SK-MEL-5 (cell line): ENCODE data around the gene SLC39A9. TPM values are rescaled to one million over a fixed set of nuclear protein-coding genes. Genes with fewer than 3 reads are reported as not detected.
A peak's percentile ranks its signal among the peaks of the same experiment; 100 is the strongest.
"Not testable (repeated sequence)": the region's sequence is repeated elsewhere in the genome, so short reads cannot be mapped to it uniquely, and the experiment has no call there.

Experiments
- DNase-seq: peaks from one replicate; pipeline ENCODE4 v3.0.0-alpha.2; 2016; ENCODE audit warnings: low read depth, low spot score
- in situ Hi-C: cut with HindIII; loops from 2 replicates; pipeline ENCODE4 v1.10.0; 2016; ENCODE audit warnings: low sequenced_read_pairs, high pct_unique_total_duplicates, low pct_unique_long_range_greater_than_20kb
- total RNA-seq: library from RNA; depleted of rRNA; stranded (reverse); fragments of >200 nt; shearing (Covaris generic); gene quantifications from 2 replicates; pipeline ENCODE4 v1.2.3, GENCODE V29; 2014

SLC39A9 gene
- total RNA-seq, 1 experiment from 2014 or later: 101 TPM

DNA sequence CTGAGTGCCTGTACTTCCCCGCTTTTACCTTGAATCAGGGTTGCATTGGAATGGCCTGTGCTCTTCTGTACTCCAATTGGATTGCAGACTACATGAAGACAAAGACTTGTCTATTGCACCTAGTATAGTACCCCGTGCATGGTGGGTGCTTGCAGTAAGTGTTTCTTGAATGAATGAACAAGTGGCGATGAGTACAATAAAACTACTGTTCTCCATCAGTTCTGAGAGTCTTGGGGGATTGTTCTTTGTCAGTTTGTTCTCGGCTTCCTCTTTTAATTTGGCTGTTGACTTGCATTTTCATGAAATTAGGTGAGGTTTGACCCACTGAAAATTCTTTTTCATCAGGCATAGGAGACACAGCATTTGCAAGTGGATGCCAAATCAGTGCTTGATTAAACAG, 34.5 kb upstream of the SLC39A9 start:
- in situ Hi-C loops: no loop called here
- peak; percentile 93 for DNase-seq

DNA sequence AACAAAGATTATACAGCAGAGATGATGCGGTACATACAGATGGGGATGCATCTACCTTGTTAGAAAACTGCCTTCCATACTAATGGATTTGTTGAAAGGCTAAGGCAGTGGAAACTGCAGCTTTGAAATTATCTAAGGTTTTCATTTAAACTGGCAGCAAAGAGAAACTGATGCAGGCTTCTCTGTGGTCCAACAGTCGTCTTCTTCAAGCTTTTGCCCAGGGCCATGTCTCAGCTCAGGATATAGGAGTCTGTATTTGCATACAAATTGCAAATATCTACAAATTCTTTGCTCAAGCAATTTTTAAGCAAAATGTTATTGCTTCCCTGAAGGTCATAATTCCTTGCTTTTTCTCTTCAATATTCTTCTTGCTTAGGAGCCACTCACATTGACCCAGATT, 34.1 kb upstream of the SLC39A9 start:
- DNase-seq: no peak
- in situ Hi-C loops: no loop called here

DNA sequence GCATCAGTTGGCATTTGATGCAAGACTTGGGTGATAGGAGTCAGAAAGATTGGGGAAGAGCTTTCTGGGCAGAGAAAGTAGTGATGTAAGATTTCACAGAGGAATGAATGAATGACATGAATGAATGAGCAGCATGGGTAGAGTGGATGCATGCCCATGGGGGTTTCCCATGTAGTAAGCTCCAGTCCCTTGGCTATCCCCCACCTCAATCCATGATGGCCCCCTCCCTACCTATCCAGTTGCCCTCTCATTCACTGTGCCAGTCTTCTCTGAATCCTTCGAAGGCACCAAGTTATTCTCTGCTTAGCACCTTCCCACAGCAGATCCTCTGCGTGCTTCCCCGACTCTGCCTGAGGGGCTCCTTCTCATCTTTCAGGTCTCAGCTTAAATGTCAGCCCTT, 32.4 kb upstream of the SLC39A9 start:
- in situ Hi-C loops: no loop called here
- peak; percentile 14 for DNase-seq

DNA sequence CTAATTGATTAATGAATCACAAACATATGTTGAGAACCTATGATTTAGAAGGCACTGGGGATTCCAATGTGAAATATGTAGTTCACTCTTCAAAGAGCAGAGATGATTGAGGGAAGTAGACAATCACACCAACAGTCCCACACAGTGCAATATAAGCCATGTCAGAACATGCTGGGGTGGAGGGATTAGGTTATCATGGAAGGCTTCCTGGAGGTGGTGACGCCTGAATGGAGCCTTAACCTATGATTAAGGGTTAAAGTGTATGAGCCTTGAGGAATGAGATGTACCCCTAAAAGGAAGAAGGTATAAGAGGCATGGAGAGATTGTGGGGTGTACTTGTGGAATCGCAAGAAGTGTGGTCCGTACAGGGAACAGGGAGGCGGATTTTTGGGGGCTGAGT, 31.7 kb upstream of the SLC39A9 start:
- in situ Hi-C loops: no loop called here
- DNase-seq: no peak

DNA sequence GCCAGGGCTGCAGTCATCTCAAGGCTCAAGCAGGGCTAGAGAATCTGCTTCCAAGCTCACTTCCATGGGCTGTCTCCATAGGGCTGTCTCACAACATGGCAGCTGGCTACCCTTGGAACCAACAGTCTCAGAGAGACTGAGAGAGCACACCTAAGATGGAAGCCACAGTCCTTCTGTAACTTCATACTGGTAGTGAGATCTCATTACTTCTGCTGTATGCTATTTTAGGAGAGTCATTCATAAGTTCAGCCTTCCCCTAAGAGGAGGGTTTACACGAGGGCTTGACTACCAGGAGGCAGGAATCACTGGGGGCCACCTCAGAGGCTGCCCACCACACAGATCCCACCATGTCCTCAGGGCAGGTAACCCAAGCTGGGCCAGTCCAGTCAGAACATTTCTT, 30.1 kb upstream of the SLC39A9 start:
- in situ Hi-C loops: no loop called here
- no peak for DNase-seq

DNA sequence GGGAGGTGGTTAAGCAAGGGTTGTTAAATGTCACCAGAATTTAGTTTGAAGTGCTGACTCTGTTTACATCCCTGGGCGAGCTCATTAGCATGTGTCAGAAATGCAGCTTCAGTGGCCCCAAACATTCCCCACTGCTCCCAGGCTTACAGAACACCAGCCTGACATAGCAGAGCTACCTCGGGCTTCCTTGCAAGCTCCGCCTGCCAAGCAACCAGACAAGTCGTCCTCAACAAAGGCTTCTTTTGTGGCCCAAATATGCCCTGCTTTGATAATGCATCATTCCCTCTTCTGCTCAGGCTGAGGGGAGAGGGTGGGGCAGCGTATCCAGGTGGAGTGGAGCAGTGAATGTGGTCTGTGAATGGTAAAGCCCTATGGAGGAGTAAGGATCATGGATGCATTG, 28.4 kb upstream of the SLC39A9 start:
- DNase-seq: peak; percentile 18
- in situ Hi-C loops: no loop called here

DNA sequence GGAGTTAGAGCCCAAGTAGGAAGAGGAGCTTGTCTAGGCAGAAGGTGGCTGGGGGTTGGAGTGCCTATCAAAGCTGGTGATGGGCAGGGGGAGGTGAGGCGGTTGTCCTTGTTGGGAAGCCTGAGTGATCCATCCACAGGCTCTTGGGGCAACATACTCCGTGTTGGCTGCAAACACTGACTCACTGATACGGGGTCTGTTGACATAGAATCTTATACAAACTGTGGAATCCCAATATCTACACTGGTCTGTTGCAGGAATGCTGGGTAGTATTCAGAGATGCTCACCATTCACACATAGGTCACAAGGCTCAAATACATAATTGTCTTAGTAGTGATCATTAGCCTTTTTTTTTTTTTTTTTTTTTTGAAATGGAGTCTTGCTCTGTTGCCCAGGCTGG, 26.3 kb upstream of the SLC39A9 start:
- no peak for DNase-seq
- in situ Hi-C loops: no loop called here

DNA sequence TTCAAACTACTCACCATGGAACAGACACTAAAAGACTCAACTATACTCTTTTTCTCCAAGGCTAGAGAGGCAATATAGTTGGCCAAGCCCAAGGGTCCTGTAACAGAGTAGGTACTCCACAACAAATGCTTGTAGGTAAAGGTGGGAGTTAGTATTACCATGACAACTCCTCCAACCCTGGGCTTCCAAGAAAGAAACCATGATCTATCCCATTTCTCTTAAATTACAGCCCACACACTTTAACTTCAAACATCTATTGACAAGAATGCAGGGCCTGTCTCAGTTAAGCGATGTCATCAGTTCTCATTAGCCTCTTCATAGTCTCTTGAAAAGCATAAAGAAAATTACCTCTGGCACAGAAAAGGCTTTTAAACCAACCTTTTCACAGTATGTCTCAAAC, 25.4 kb upstream of the SLC39A9 start:
- DNase-seq: no peak
- in situ Hi-C loops: no loop called here

DNA sequence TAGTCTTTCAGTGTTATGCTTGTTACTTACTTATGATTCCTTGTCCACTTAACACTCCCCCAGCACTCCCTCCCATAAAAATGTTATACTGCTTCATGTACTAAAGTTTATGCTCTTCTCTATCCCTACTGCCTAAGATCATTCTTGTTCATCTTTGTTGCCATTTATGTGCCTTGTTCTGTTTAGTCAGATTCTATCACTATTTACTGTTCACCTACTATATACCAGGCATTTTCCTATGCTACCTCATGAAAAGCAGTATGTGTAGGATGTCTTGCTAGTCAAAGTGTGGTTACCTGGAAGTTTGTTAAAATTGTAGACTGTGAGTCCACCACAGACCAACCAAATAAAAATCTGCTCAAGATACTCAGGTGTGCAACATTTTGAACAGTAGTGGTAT, 24.3 kb upstream of the SLC39A9 start:
- in situ Hi-C loops: no loop called here
- no peak for DNase-seq

DNA sequence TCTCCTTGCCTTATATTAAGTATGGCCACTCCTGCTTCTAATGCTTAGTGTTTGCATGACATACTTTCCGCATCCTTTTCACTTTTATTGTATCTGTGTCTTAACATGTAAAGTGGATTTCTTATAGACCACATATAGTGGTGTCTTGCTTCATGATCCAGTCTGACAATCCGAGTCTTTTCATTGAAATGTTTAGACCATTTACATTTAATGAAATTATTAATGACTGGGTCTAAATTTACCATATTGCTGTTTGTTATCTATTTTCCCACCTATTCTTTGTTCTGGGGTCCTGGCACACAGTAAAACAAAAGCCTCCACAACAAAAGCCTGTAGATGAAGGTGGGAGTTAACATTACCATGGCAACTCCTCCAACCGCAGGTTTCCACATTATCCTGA, 23.3 kb upstream of the SLC39A9 start:
- no peak for DNase-seq
- in situ Hi-C loops: no loop called here

DNA sequence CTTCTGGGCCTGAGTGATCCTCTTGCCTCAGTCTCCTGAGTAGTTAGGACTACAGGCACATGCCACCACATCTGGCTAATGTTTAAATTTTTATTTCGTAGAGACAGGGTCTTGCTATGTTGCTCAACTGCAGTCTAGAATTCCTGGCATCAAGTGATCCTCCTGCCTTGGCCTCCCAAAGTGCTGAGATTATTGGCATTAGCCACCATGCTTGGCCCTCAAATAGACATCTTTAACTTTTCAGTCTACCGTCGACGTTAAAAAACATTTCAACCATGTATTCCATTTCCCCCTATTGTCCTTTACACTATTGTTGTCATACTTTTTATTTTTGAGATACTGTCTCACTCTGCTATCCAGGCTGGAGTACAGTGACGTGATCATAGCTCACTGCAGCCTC, 22.8 kb upstream of the SLC39A9 start:
- no peak for DNase-seq
- in situ Hi-C loops: no loop called here

DNA sequence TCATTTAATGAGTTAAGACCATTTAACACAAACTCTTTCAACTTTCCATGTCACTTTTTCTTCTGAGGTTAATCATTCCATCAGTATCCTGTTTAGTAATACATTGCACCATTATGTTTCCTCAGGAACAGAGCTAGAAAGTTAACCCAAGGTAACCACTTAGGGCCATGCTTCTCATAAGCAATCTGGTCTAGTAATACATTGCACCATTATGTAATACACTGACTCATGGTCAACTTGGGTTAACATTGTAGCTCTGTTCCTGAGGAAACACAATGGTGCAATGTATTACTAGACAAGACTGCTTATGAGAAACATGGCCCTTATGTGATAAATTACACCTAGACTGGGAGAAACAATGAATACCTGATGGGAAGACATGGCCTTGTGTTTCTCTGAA, 22.1 kb upstream of the SLC39A9 start:
- peak; percentile 34 for DNase-seq
- in situ Hi-C loops: no loop called here

DNA sequence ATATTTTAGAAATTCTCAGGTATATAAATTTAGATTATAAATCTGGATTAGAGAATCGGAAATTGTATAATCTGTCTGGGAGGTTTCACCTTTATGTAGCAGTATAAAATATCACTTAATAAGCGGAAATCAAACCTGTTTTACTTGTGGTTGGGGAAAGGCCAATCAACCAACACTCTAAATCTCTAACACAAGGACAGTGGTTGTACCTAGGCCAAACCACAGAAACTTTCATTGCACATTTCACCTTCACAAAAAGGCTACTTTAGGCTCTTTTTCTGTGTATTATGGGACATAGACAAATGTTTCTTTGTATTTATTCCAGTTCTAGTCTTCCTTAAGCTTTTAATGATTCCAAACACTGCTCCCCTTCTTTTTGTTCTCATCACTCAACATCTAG, 20.2 kb upstream of the SLC39A9 start:
- in situ Hi-C loops: no loop called here
- peak; percentile 68 for DNase-seq

DNA sequence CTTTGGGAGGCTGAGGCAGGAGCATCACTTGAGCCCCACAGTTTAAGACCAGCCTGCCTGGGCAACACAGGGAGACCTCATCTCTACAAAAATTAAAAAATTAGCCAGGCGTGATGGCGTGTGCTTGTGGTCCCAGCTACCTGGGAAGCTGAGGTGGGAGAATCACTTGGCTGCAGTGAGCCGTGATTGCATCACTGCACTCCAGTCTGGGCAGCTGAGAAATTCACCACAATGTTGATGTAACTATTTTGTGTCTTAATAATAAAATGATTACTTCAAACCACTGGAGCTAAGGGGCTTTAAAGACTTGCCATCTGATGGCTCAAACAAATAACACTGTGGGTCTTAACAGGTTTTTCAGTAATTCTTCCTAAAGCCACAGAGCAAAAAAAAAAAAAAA, 11.2 kb upstream of the SLC39A9 start:
- DNase-seq: no peak
- in situ Hi-C loops: no loop called here

DNA sequence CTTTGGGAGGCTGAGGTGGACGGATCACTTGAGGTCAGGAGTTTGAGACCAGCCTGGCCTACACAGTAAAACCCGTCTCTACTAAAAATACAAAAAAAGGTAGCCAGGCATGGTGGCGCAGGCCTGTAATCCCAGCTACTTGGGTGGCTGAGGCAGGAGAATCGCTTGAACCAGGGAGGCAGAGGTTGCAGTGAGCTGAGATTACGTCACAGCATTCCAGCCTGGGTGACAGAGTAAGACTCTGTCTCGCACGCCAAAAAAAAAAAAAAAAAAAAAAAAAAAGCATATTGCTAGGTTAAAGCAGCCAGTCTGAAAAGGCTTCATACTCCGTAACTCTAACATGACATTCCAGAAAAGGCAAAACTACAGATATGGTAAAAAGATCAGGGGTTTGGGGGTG, 7.1 kb upstream of the SLC39A9 start:
- DNase-seq, in situ Hi-C loops: not testable (repeated sequence)

DNA sequence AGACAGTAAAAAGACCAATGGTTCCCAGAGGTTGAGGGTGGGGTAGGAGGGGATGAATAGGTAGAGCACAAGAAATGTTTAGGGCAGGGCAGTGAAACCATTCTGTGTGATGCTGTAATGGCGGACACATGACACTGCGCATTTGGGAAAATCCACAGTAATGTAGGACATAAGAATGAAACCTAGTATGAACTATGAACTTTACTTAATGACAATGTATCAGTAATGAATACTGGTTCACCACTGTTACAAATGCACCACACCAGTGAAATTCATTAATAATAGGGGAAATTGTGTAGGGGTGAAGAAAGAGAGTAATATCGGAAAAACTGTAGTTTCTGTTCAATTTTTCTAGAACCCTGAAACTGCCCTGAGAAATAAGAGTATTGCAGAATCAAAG, 6.0 kb upstream of the SLC39A9 start:
- no peak for DNase-seq
- in situ Hi-C loops: no loop called here

DNA sequence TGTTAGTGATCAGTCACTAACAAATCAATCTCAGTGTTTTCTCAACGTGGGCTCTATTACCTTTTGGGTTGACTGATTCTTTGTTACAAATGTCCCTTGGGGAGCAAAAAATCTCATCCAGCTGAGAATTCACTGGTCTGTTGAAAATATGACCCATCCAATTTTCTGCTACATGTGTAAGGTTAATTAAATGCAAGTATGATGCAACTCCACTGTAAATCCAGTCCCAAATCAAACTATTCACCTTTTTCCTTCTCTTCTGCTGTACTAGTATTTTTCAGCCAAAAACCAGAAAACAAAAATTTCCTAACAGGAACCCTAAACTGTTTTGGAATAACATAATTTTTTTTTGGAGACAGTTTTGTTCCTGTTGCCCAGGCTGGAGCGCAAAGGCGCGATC, 2.6 kb upstream of the SLC39A9 start:
- no peak for DNase-seq
- in situ Hi-C loops: no loop called here

DNA sequence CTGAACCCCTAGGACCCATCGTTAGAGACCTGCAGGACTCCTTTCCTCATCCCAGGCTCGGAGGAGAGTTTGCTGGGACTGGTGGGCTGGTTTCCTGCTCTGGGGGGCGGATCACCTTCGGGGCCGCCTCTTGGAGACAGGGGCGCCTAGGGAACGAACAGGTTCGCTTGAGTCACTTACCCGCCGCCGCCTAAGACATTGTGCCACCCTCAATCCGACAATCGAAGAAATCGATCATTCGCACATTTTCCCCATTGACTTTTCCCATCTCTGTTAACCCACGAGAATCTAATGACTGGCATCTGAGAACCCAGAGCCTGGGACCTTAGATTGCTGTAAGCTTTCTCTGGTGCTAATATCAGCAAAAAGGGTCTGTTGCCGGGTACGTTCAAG, 322 bp downstream of the SLC39A9 start:
- in situ Hi-C loops: no loop called here

DNA sequence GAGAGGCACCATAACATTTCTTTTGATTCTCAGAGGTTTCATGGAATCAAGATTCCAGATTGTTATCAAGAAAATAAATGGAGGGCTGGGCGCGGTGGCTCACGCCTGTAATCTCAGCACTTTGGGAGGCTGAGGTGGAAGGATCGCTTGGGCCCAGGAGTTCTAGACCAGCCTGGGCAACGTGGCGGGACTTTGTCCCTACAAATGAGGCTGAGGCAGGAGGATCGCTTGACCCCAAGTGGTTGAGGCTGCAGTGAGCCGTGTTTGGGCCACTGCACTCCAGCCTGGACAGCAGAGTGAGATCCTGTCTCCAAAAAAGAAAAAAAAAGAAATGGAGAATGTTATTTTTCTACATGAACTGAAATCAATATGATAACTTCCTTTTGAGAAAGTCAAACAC, 1.3 kb downstream of the SLC39A9 start:
- no peak for DNase-seq
- in situ Hi-C loops: no loop called here

More for the DNA sequence above, 322 bp downstream of the SLC39A9 start:
- DNase-seq: no peak

DNA sequence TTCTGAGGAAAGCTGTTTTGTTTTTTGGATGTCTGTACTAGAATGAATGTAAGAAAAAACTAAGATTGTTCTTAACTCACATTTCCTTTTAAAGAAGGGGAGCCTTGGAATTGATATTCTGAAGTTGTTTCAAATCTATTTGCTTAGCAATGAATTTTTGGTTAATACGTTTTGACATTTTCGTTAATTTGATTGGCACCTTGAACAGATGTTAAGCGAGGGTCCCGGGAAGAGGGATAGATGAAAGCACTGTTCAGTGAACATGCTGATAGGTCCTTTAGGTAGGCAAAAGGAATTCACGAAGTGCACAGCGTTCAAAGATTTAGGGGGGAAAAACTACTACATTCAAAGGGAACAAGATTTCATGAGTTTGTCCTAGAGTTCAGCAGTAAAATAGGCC, 1.7 kb downstream of the SLC39A9 start:
- in situ Hi-C loops: no loop called here
- no peak for DNase-seq

DNA sequence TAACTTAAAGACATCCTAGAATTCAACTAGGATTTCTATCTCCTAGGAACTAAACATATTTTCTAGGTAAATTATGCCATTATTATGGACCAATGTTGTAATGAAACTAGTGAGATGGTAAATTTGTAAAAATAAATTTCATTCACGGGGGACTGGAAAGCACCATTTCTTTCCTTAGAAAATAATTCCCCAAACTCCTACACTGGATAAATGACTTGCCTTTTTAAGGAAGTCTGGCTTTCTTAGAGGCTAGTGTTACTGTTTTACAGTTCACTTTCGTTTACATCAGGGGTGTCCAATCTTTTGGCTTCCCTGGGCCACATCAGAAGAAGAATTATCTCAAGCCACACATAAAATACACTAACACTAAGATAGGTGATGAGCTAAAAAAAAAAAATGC, 3.3 kb downstream of the SLC39A9 start:
- DNase-seq: no peak
- in situ Hi-C loops: no loop called here
